NOMO-1 treated with dmso at 0.1 percent for 144 hours (cell line): ENCODE measurements around the gene CACNA2D1.
"Not testable (repeated sequence)": the region's sequence is repeated elsewhere in the genome, so short reads cannot be mapped to it uniquely, and the experiment has no call there.

Experiments used
- DNase-seq: peaks from one replicate; lab custom pipeline; 2025; ENCODE audit not compliant: unreplicated experiment; lab: John Stamatoyannopoulos, UW

The CACNA2D1 gene

DNA sequence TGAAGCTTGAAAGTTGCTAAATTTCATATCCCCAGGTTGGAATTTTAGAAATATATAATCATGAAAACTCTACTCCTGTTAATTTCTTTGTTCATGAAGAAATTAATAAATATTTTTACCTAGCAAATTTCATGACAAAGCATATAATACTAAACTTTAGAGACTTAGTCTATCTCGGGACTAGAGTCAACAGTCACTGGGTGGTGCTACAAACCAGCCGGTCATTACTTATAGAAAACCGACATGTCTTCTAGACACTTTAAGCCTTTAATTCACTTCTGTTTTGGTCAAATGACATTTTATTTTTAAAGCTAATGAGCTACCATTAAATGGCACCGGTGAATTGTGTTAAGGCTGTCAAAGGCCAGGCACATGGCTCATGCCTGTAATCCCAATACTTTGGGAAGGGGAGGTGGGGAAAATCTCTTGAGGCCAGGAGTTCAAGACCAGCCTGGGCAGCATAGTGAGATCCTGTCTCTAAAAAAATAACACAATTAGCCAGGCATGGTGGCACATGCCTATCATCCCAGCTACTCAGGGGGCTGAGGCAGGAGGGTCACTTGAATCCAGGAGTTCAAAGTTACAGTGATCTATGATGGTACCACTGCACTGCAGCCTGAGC, 270.1 kb downstream of the CACNA2D1 start:
- no peak for DNase-seq

DNA sequence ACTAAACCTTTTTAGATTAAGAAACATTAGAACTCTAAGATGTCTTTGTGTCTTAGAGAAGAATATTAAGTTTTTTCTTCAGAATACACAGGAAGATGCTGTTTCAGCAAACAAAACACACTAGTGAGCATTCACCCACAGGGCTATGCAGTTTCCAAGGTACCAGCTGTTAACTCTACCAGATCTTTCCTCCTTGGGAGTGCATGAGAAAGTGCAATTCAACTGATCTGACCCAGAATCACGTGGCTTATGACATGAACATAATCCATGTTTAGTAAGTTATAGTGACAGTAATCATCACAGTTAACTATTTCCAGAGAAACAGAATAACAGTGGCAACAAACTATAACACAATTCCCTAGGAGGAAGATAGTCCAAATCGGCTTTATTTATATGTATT, 270.7 kb downstream of the CACNA2D1 start:
- no peak for DNase-seq

DNA sequence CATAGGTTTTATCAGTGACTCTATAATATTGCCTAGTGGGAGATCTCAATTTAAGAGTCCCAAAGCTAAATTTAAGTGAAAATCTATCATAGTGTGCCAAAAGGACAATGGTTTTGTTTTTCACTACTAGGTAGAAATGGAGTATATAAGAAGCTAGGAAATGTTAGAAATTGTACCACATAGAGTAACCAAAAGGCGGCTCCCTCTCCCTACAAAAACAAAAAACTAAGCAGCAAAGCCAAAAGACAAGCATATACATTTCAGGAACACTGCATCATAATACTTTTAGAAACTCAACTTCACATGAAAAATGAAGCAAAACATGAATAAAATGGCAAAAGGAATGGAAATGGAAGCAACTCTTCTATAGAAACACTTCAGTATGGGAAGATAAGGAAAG, 271.6 kb downstream of the CACNA2D1 start:
- DNase-seq = no peak

DNA sequence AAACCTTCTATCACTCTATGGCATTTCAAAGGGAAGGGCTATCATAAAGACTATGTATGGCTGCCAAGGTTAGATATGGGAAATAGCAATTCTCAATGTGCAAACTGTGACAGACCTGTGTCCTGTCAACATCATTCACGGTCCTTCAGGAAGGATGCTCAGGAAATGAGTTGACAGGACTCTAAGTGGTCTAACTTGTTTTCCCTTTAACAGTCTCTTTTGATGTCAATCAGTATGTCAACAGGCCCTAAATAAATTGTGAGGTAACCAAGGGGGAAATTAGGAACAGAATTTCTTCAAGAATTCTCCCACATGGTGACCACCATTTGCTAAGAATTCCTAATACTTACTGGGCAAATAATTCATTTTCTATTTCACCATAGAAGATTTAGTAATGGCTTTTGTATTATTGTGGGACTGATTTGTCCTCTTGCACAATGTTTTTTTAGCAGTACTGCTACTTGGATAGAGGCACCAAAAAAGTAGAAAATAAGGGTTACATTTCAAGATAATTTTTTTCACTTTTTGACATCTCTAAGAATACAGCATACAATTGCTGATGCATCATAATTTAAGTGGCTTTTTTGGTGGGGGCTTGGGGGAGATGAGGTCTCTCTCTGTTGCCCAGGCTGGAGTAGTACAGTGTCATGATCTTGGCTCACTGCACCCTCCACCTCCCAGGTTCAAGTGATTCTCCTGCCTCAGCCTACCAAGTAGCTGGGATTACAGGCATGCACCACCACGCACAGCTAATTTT, 275.8 kb downstream of the CACNA2D1 start:
- no peak for DNase-seq

DNA sequence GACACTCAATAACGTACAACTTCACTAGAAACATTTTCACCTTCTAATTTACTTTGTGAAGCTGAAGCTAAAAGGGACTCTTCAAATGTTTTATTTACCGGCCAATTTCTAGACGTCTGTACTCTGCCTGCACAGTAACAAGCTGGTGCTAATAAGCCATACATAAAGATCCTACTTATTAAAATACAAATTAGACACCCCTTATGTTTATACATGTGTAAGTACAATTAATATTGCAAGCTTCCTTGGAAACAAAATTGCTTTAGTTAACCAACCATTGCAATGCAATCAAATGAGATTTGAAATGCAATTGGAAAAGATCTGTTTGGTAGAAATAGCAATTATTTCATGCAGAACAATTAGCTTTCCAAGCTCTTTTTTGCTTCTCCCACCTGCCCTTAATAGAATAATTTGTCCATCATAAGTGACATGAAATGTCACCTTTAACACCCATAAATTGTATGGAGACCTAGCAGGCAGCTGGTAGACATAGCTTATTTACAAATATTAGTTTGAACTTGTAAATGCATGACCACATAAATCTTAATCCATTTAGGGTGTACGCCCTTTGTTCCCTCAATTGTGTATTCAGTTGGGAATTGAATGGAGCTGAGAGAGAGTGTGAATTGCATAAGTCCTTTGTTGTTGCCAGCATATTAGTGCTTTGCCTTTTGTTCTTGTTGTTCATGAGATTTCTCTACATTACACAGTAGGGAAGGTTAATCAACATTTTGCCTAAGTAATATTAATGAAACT, 277.1 kb downstream of the CACNA2D1 start:
- DNase-seq = no peak

DNA sequence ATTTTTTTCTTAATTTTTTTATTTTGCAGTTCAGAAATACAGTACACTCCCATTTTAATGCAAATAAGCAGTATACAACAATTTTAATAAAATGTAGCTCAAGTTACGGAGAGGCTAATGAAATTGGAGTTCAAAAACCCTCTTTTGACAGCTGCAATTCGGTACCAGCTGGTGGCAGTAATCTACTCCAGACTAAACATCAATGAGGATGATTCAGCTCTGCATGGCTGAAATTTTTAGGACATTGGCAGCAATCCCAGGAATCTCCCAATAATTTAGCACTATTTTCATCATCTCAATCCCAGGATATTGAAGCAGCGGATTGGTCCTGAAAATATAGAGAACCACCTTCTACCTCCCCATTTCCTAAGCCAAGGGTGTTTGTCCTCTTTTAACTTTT, 278.8 kb downstream of the CACNA2D1 start:
- no peak for DNase-seq

DNA sequence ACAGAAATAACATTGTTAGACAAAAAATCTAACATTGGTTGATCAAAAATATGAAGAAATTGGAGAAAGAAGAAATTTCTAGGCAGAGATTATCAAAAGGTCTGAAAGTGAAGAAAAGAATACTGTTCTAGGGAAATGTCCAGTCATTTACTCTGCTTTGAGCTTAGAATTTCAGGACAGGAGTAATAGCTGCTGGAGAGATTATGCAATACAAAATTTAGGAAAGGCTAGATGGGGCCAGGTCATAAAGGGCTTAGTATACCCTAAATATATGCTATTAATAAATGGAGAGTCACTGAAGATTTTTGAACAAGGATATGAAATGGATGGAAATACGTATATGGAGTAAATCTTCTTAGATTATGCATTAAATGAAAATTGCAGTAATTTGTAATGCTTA, 279.2 kb downstream of the CACNA2D1 start:
- DNase-seq = no peak

DNA sequence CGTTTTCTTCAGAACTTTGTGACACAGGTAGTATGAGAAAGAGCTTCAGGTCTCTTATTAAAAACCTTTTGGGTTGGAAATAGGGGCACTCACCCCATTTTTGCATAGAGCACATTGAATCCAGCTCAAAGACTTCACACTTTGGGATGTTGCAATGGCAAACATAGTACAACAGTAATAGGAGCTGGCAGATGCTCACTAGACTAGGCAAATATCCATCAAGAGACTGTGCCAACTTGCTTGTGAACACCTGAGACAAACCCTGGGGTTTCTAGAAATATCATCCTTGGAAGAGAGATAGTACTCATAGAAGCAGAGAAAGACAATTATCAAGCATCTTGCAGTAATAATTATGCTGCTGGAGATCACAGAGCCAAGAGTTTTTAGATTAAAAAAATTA, 280.0 kb downstream of the CACNA2D1 start:
- DNase-seq = no peak

DNA sequence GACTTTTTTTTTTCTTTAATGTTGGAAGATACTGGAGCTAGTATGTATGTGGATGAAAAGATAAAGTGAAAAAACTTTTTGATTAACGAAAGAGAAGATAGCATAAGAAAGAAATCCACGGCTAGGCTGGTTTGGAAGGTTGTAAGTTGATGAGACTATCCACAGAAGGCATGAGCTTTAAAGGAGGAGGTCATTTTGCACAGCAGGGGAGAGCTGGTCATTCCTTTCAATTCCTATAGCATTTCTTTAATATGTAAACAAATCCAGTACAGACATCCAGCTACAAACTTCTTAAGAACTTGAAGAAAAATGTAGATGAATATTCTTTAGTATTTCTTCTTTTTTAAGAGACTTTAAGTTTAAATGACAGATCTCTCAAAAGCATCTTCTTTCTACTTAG, 281.3 kb downstream of the CACNA2D1 start:
- DNase-seq = no peak

DNA sequence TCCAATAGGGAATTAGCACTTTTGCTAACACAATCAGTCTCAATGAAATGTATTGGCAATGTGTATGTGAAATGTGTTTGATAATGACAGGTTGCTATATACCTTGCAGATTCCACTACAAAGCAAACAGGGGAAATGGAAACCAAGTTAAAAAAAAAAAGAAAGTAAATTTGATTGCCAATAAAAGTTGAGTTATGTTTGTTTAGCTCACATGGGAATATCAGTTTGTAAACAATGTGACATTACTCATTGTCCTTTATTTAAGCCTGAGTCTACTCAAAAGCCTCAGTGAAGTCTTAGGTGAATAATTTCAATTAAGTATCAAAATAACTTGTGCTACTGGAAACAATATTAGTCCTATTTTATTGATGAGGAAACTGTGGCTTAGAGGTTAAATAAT, 285.2 kb downstream of the CACNA2D1 start:
- no peak for DNase-seq

DNA sequence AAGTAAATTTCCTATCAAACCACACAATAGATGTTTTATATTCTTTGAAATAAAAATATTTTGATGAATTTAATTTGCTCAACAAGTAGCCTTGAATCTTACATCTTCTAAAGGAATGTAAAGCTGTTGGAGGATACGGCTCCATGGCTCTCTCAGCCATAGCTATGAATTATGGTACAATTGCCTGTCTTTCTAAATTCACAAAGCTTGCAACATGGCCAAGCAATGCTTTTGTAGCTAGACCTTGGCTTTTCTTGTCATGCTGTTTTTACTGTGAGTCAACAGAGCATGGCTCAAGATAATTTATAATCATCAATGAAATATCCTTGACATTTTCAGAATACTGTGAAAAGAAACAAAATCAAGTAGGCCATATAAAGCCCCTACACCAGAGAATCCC, 286.7 kb downstream of the CACNA2D1 start:
- no peak for DNase-seq

DNA sequence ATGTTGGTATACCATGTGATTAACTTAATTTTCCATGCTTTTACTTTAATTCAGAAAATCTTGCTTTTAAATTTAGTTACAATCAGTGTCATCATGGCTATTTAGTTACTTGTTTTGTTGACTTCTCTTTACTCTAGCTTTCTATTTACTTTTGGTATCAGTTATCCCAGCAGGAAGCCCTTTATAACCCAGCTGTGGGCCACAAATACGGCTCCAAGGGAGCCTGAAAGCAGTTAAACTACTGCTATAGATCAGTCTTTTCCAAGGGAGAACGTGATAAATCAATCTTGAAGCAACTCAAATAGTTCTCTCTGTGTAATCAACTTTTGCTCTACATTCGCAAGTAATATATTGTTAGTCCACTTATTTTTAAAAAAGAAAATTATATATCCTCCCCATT, 287.4 kb downstream of the CACNA2D1 start:
- DNase-seq = no peak

DNA sequence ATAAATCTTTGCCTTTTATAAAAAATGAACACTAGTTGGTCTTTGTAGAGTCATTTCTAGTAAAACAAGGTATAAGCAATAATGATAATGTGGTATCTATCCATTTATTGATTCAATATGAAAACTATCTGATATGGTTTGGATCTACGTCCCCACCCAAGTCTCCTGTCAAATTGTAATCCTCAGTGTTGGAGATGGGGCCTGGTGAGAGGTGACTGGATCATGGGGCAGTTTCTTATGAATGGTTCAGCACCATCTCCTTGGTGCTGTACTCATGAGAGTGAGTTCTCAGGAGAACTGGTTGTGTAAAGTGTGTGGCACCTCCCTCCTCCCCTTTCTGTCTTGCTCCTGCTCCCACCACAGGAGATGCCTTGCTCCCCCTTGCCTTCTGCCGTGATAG, 288.8 kb downstream of the CACNA2D1 start:
- DNase-seq = no peak

DNA sequence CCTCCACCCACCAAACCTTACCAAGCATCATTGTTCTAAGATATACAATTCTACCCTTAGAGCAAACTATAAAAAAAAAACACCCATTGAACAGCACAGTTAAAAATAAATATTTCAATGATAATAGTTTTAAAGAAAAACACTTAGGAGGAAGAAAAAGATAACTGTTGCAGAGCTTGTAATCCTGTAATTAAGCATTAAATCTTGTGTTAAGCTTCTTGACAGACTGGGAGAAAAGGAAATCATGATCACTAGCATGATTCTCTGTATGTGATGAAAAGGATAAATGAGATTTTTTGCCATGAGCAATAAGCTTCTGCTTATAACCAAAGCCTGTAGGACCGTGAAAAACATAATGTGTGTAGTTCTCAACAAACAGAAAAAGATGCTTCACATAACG, 289.8 kb downstream of the CACNA2D1 start:
- no peak for DNase-seq

DNA sequence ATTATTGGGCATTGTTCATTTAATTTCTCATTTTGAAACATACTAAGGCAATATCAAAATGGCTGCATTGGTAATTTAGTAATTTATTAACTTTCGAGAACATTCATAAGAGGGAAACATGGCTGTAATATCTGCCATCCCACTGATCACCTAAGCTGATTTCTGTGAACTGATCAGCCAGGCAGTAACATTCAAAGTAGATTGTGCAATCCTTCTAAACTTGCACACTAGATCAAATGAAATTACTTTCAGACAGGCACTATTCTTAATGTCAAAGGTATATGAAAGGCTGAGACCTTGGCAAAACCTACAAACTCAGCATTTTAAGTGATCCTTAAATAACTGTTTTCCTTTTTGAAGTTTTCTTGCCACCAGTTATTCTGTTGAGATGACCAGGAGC, 290.7 kb downstream of the CACNA2D1 start:
- no peak for DNase-seq

DNA sequence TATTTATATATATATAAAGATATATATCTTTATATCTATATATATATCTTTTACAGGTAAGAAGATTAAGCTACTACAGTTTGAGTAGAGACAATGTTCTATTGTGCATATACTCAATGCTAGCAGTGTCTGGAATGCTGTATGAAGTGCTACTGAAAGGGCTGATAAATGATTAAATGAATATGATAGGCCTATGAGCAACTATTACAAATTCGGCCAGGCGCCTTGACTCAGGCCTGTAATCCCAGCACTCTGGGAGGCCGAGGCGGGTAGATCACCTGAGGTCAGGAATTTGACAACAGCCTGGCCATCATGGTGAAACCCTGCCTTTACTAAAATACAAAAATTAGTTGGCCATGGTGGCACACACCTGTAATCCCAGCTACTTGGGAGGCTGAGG, 297.1 kb downstream of the CACNA2D1 start:
- DNase-seq = no peak

DNA sequence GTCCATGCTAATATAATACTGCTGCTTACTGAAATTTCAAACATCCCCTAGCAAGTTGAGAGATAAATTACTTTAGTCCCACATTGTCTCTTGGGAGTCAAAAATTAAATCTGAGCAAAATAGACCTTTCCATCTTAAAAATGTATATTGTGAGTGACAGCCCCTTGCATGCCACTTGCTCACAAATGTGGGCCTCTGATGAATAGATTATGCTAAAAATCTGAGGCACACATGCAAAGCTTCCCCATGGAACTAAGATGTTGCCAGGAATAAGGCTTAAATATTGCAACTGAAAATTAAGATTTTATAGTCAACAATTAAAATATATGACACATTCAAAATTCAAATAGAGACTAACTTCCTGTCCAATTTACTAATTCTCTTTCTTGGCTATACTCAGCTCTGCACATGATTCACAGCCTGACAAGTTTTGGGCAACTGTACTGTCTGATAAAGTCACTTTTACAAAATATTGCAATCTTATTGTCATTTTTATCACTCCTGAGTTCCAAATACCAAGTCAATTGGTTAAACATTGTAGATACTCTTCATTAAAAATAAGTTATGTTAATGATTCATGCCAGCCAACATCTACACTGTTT, 301.2 kb downstream of the CACNA2D1 start:
- no peak for DNase-seq

DNA sequence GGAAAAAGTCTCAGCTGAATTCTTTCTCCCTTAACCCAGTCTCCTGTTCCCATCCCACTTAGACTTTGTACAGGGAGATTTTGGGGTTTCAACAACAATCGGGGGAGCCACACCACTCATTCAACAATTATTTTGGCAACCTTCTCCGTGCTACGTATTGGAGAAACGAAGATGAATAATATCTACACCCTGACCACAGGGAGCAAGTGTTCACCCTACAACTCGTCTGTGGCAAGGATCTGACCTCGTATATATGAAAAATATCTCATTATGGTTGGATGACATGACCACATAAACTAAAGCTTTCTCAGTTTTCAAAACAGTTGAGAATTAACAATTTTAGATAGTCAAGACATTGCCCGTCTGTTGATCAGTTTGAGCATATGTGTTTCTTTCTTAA, 302.1 kb downstream of the CACNA2D1 start:
- no peak for DNase-seq

DNA sequence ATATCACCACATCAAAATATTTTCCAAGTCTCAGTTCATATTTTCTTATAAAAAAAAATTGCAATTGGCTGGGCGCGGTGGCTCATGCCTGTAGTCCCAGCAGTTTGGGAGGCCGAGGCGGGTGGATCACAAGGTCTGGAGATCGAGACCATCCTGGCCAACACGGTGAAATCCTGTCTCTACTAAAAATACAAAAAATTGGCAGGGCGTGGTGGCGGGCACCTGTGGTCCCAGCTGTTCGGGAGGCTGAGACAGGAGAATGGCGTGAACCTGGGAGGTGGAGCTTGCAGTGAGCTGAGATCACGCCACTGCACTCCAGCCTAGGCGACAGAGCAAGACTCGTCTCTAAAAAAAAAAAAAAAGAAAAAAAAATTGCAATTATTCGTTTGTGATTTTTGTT, 303.0 kb downstream of the CACNA2D1 start:
- not testable (repeated sequence) for DNase-seq

DNA sequence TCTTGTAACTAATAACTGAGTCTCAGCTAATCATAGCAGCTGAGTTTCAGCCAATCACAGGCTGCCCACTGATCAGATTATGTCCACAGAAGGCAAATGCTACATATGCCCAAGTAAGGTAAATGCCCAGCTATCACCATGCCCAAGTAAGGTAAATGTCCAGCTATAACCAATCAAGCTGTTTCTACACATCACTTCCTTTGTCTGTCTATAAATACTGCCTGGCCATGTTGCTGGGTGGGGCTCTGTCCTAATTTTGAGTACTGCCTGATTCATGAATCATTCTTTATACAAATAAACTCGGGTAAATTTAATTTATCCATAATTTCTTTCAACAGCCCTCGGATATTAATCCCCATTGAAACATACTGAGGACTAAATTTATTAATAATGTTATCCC, 312.4 kb downstream of the CACNA2D1 start:
- no peak for DNase-seq

DNA sequence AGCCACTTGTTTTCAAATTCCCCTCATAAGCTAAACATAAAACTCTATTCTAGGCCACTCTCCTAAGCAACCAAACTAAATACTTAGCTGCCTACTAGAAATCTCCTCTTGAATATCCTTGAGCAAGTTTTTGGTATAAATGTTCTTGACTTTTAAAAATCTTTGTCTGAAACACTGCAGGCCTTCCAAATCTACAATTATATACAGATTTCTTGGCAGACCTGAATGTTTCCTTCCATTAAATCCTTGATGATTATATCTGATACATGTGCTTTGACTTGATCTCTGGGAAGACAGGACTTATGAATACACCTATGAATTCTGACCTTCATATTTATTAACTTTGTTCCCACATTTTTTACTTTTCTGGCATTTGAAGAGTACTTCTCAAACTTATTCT, 314.5 kb downstream of the CACNA2D1 start:
- no peak for DNase-seq

DNA sequence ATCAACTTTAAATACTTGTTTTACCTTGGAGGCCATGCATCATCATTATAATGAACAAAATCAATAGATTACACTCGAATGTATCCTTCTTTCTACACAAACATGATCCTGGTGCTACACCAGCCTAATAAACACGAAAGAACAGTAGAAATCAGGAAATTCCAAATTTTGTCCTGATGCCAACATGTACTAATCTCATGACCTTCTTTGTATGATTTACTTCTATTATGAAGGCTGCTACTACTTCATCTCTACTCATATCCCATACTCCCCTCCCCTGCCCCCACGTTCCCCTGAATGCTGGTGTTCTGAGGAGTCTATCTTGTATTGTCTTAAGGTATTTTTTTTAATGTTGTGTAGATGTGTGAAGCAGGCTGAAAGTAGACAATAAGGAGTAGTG, 315.0 kb downstream of the CACNA2D1 start:
- DNase-seq = no peak
